Stimulated activated CD8-positive, alpha-beta memory T cell treated with anti-CD3 and anti-CD28 coated beads, Interleukin-7, amount 100 ng/mL, for 24 hours (primary cell): Measurements from ENCODE around the gene OR6Y1.

ENCODE experiments used
- DNase-seq: peaks from one replicate; pipeline ENCODE4 v3.0.0-alpha.2; 2020; ENCODE audit warnings: low read depth

The OR6Y1 gene

DNA sequence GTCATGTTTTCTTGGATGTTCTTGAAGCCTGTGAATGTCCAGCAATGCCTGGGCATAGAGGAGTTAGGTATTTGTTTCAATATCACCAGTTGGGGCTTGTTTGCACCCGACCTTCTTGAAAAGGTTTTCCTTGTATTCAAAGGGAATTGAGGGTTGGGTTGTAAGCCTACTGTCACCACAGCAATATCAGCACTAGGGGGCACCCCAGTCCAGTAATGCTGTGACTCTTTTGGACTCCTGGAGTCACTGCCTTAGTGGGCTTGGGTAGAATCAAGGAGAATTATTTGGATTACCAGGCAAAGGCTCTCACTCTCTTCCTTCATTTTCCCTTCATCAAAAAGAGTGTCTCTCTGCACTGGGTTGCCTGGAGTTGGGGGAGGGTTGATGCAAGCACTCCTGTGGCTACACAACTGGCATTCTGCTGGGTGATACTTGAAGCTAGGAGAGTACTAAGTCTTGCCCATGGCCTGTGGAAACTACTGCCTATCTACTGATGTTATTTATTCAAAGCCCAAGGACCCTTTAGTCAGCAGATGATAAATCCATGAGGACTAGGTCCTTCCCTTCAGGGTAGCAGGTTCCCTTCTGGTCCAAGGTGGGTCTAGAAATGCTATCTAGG is 47.7 kb downstream of the OR6Y1 start:
- peak; percentile 26 for DNase-seq

DNA sequence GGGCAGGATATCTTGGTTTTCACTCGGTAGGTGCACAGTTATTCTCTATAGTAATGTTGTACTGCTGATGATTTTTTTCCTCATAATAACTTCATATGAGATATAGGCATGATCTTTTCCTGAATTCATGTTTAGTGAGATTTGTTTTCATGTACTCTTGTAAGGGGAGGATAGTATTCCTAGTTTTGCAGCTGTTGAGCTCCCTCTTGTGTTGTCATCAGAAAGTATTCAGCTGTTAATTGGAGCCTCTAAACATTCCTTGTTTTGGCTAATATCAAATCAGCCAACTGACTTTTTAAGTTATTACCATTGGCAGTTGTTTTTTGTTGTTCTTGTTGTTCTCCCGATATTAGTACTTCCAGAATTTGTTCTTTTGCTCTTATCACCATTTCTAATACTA is 57.8 kb downstream of the OR6Y1 start:
- DNase-seq, result no peak

DNA sequence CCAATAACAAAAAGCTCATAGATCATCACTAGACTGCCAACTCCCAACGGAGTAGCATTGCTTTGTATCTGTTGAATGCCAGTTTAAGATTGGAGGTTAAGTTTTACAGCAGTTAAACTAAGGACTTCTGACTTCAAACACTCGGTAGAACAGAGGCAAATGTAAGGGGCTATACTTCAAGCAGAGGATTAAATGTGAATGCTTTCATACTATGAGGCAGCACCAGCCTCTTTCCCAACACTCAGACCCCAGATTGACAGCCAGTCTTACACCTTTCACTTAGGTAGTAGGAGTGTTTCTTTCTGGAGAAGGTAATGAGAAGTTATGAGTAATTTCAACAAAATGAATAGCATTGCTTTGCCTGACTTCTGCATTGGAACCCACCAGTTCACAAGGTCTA is 59.4 kb downstream of the OR6Y1 start:
- DNase-seq, result no peak
